ENCODE data around the gene SCRT2.

DNA sequence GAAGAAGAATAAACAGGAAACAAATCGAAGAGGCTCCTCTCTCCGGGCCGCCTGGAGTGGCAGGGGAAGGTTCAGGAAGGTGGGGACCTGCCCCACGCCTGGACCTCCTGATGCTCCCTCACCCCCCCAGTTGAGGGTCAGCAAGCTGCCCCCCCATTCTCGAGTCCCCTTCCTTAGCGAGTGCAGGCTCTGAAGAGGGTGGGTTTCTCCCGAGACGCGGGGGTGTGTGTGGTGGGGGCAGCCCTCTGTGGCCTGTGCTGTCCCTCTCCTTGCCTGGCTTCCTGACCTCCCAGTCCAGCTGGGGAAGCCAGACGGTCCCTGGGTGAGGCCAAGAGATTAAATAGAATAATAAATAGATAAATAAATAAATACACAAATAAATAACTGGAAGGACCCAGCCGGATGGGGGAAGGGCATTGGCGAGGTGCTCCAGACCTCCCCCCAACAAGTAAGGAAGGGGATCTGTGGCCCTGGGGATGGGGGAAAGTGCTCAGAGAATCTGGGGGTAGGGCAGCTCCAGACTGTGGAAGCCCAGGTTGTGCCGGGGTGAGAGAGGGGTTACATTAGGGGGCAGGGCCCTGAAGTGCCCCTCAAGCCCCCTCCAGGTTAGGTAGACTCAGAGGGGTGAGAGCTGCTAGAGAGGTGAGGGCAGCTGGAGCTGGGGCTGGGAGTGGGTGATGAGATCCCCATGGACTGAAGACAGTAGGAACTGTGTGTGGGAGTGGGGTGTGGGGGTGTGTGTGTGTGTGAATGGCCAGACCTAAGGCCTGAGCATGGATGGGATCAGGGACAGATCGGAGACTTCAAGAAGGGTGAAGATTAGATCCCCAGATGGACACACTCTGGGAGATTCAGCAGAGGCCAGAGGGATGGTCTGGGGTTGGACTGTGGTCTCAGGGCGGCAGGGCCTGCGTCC is 13.1 kb downstream of the SCRT2 start:
- TF ChIP-seq, protein P1, sequence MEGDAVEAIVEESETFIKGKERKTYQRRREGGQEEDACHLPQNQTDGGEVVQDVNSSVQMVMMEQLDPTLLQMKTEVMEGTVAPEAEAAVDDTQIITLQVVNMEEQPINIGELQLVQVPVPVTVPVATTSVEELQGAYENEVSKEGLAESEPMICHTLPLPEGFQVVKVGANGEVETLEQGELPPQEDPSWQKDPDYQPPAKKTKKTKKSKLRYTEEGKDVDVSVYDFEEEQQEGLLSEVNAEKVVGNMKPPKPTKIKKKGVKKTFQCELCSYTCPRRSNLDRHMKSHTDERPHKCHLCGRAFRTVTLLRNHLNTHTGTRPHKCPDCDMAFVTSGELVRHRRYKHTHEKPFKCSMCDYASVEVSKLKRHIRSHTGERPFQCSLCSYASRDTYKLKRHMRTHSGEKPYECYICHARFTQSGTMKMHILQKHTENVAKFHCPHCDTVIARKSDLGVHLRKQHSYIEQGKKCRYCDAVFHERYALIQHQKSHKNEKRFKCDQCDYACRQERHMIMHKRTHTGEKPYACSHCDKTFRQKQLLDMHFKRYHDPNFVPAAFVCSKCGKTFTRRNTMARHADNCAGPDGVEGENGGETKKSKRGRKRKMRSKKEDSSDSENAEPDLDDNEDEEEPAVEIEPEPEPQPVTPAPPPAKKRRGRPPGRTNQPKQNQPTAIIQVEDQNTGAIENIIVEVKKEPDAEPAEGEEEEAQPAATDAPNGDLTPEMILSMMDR (IDR thresholded peaks at IDR 0.05): no peak
- no peak for TF ChIP-seq EP300 (IDR thresholded peaks at IDR 0.05)
- TF ChIP-seq POLR2A (IDR thresholded peaks at IDR 0.05): no peak

Data from ovary (tissue), 3 donors.